Activated naive CD8-positive, alpha-beta T cell treated with anti-CD3 and anti-CD28 coated beads, Interleukin-2, amount 10 ng/mL, durations not matched to agents 7 days and 5 days (primary cell): ENCODE results near the gene BRD3OS. TPM values are rescaled to one million over a fixed set of nuclear protein-coding genes. Genes with fewer than 3 reads are reported as not detected.

Source experiments
- ATAC-seq: fragments of 150-1000 bp; cut with Tn5 transposase; one replicate; pipeline ENCODE4 v1.10.0; 2021; ENCODE audit warnings: low read depth, moderate library complexity
- POLR2A ChIA-PET: fragments of 350-600 bp; sonication (Branson Sonifier 250); formaldehyde crosslinking; loops from one replicate; lab custom pipeline; 2021; ENCODE audit warnings: antibody characterized with exemption; lab: Charles Lee
- DNase-seq: peaks from one replicate; pipeline ENCODE4 v3.0.0; 2021
- H3K27ac Mint-ChIP-seq: one replicate; pipeline ENCODE4 v1.8.0; 2022; ENCODE audit warnings: mild to moderate bottlenecking, mixed read lengths
- H3K27me3 Mint-ChIP-seq: one replicate; pipeline ENCODE4 v1.8.0; 2022; ENCODE audit warnings: mild to moderate bottlenecking, moderate library complexity, mixed read lengths
- H3K36me3 Mint-ChIP-seq: one replicate; pipeline ENCODE4 v1.8.0; 2021; ENCODE audit warnings: mild to moderate bottlenecking, mixed read lengths
- H3K4me1 Mint-ChIP-seq: one replicate; pipeline ENCODE4 v1.8.0; 2021; ENCODE audit warnings: mixed read lengths
- H3K4me3 Mint-ChIP-seq: one replicate; pipeline ENCODE4 v1.8.0; 2022; ENCODE audit warnings: mild to moderate bottlenecking, moderate library complexity, mixed read lengths
- H3K9me3 Mint-ChIP-seq: one replicate; pipeline ENCODE4 v1.8.0; 2021; ENCODE audit warnings: mixed read lengths
- total RNA-seq, 2 experiments: library from RNA; stranded (reverse); gene quantifications; one replicate each; pipeline ENCODE4 v1.2.3, GENCODE V29; 2021

BRD3OS gene
- total RNA-seq, 2 experiments from 2014 or later = 14.2 to 17.0 TPM

- H3K36me3 Mint-ChIP-seq = peaks cover 38% of the 10 kb centered on the region
- H3K27me3 Mint-ChIP-seq = no peaks in the 10 kb centered on the region
- no peak overlapping the region for H3K27ac Mint-ChIP-seq
- DNase-seq (no peak), ATAC-seq (no peak)
- no peak overlapping the region for H3K4me3 Mint-ChIP-seq
- H3K4me1 Mint-ChIP-seq = no peaks in the 10 kb centered on the region
- POLR2A ChIA-PET = no interaction called here
- peaks cover 2% of the 10 kb centered on the region for H3K9me3 Mint-ChIP-seq
Measured at GRCh38 chr9:134039386-134040175, 14.3 kb downstream of the BRD3OS start.

DNA sequence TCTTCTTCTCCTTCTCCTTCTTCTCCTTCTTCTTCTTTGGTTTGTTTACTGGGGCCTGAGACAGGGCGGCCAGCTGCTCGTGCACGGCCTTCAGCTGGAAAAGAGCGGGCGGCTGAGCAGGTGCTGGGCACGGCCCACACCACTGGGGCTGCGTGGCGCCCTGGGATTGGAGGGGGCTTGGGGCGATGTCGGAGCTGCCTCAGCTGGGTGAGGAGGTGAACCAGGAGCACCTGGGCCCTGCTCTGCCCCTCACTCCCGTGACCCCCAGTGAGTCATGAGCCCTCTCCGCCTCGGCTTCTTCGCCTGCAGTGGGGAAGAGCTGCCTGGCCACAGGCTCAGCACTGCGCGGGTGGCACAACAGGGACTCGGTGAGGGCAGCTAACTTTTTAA, 14.9 kb downstream of the BRD3OS start:
- no peak overlapping the region for H3K4me3 Mint-ChIP-seq
- ATAC-seq (no peak), DNase-seq (no peak)
- H3K9me3 Mint-ChIP-seq = peaks cover 2% of the 10 kb centered on the region
- no peak overlapping the region for H3K27ac Mint-ChIP-seq
- H3K27me3 Mint-ChIP-seq = no peaks in the 10 kb centered on the region
- H3K4me1 Mint-ChIP-seq = no peaks in the 10 kb centered on the region
- peaks cover 38% of the 10 kb centered on the region for H3K36me3 Mint-ChIP-seq
- POLR2A ChIA-PET = no interaction called here

DNA sequence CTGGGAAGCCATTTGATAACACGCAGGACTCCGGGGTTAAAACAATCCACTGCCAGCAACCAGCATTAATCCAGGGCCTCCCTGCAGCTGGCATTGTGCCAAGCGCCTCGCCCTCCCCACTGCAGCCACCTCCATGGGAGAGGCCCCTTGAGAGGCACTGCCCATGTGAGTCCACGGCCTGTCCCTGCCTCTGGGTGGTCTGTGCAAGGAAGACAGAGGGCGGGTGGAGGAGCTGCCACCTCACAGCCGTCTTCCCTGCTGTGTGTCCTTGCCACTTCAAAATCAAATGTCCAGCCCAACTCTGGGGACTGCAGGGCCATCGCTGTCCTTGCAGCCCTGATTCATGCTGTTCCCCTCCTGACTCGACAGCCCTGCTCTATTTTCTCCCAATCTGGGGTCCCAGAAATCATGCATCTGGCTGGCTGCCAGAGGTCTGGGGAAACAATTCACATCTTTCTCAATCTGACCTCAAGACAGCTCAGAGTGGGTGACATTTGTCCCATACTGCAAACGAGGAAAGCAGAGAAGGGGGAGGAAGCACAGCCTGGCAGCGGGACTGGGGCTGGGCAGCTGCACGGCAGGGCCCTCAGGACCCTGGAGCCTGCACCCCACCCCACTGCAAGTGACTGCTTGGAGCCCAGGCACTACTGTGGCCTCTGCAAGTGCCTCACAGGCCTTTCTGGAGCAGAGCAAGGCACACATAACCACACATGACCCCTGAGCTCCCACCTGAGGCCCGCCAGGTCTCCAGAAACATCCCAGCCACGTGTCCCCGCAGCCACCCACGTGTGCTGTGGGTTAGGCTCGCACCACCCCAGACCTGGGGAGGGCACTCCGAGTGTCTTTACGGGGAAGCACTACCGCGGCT, 15.7 kb downstream of the BRD3OS start:
- peaks cover 2% of the 10 kb centered on the region for H3K9me3 Mint-ChIP-seq
- H3K4me1 Mint-ChIP-seq = no peaks in the 10 kb centered on the region
- H3K36me3 Mint-ChIP-seq = peaks cover 35% of the 10 kb centered on the region
- no peaks in the 10 kb centered on the region for H3K27me3 Mint-ChIP-seq
- no peak for ATAC-seq
- H3K27ac Mint-ChIP-seq = no peak overlapping the region
- POLR2A ChIA-PET = no interaction called here
- DNase-seq = no peak
- no peak overlapping the region for H3K4me3 Mint-ChIP-seq

DNA sequence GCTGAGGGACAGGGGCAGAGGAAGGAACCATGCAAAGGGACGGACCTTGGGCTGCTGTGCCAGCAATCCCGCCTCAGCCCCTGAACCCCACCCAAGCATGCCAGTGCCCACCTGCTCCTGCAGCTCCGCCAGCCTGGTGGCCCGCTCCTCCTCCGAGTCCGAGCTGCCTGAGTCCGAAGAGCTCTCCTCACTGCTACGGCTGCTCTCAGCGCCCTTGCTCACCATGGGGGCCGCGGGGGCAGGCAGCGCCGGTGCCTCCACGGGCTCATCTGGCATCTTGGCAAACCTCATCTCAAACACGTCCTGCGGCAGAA, 16.3 kb downstream of the BRD3OS start:
- H3K36me3 Mint-ChIP-seq = peaks cover 31% of the 10 kb centered on the region
- H3K4me1 Mint-ChIP-seq = no peaks in the 10 kb centered on the region
- no peak for ATAC-seq
- POLR2A ChIA-PET = no interaction called here
- no peaks in the 10 kb centered on the region for H3K27me3 Mint-ChIP-seq
- no peak for DNase-seq
- H3K4me3 Mint-ChIP-seq = no peak overlapping the region
- no peak overlapping the region for H3K27ac Mint-ChIP-seq
- H3K9me3 Mint-ChIP-seq = peaks cover 2% of the 10 kb centered on the region

GRCh38 chr9:134043531-134043988, 18.3 kb downstream of the BRD3OS start:
- peaks cover 2% of the 10 kb centered on the region for H3K9me3 Mint-ChIP-seq
- H3K27me3 Mint-ChIP-seq = no peaks in the 10 kb centered on the region
- H3K27ac Mint-ChIP-seq = peak overlapping the region; percentile 12
- POLR2A ChIA-PET = no interaction called here
- no peak overlapping the region for H3K4me3 Mint-ChIP-seq
- H3K4me1 Mint-ChIP-seq = no peaks in the 10 kb centered on the region
- peaks cover 18% of the 10 kb centered on the region for H3K36me3 Mint-ChIP-seq
- ATAC-seq = no peak
- no peak for DNase-seq

- Mint-ChIP-seq H3K4me1 (no peaks in the 10 kb centered on the region), H3K9me3 (no peaks in the 10 kb centered on the region), H3K27me3 (no peaks in the 10 kb centered on the region), H3K36me3 (peaks cover 4% of the 10 kb centered on the region), H3K27ac (no peak overlapping the region), H3K4me3 (no peak overlapping the region)
- ATAC-seq (no peak), DNase-seq (no peak)
- POLR2A ChIA-PET = no interaction called here
Measured at GRCh38 chr9:134044944-134045343, 19.7 kb downstream of the BRD3OS start.

DNA sequence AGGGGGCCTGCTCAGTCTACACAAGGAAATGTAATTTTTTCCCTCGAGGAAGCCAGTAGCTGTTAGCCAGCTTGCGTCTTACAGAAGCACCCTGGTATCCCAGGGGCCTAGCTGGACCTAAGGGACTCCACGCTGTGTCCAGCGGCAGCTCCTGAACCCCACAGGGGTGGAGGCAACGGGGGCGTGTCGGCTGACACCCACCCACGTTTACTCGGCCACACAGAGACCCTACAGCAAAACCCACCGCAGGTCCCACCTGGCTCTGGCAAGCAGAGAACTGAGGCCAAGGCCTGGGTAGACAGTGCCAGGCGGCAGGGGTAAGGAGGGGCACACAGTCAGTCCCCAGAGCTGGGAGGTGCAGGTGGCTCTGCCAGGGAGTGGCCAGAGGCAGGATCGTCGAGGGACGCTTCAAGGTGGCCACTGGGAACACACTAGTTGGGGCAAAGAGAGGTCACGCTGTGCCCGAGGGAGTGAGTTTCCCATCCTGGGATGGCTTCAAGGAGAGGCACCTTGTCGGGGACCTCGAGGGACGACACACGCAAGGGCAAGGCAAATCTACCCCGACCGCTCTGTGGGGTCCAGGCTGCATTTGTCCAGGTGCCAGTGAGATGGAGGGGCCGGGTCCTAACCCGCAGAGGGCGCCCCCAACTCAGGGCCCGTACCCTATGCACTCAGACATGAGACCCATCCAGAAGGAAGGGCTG, 20.7 kb downstream of the BRD3OS start:
- H3K27ac Mint-ChIP-seq = no peak overlapping the region

GRCh38 chr9:134046894-134047681, 21.8 kb downstream of the BRD3OS start:
- H3K4me1 Mint-ChIP-seq = no peaks in the 10 kb centered on the region
- H3K4me3 Mint-ChIP-seq = no peak overlapping the region
- no peaks in the 10 kb centered on the region for H3K36me3 Mint-ChIP-seq
- no peak overlapping the region for H3K27ac Mint-ChIP-seq
- DNase-seq (no peak), ATAC-seq (no peak)
- H3K9me3 Mint-ChIP-seq = no peaks in the 10 kb centered on the region
- POLR2A ChIA-PET = no interaction called here
- H3K27me3 Mint-ChIP-seq = no peaks in the 10 kb centered on the region

More for the DNA sequence above, 20.7 kb downstream of the BRD3OS start:
- DNase-seq = no peak
- H3K27me3 Mint-ChIP-seq = no peaks in the 10 kb centered on the region
- H3K9me3 Mint-ChIP-seq = no peaks in the 10 kb centered on the region
- POLR2A ChIA-PET = interaction anchor here (0.5 kb wide), 1 partner anchor 13 kb away, joined by 3 read pairs; no protein-coding TSS in a partner anchor
- H3K36me3 Mint-ChIP-seq = no peaks in the 10 kb centered on the region
- H3K4me3 Mint-ChIP-seq = no peak overlapping the region
- ATAC-seq = no peak
- H3K4me1 Mint-ChIP-seq = no peaks in the 10 kb centered on the region

- no peak for ATAC-seq
- H3K27ac Mint-ChIP-seq = no peak overlapping the region
- POLR2A ChIA-PET = no interaction called here
- no peaks in the 10 kb centered on the region for H3K27me3 Mint-ChIP-seq
- no peak overlapping the region for H3K4me3 Mint-ChIP-seq
- H3K4me1 Mint-ChIP-seq = no peaks in the 10 kb centered on the region
- H3K36me3 Mint-ChIP-seq = no peaks in the 10 kb centered on the region
- no peaks in the 10 kb centered on the region for H3K9me3 Mint-ChIP-seq
- no peak for DNase-seq
Measured at GRCh38 chr9:134047868-134048581, 22.7 kb downstream of the BRD3OS start.

- H3K27me3 Mint-ChIP-seq = no peaks in the 10 kb centered on the region
- H3K9me3 Mint-ChIP-seq = no peaks in the 10 kb centered on the region
- DNase-seq = no peak
- H3K4me1 Mint-ChIP-seq = no peaks in the 10 kb centered on the region
- H3K4me3 Mint-ChIP-seq = no peak overlapping the region
- POLR2A ChIA-PET = no interaction called here
- no peak for ATAC-seq
- no peak overlapping the region for H3K27ac Mint-ChIP-seq
- H3K36me3 Mint-ChIP-seq = no peaks in the 10 kb centered on the region
Measured at GRCh38 chr9:134048582-134048968, 23.3 kb downstream of the BRD3OS start.

GRCh38 chr9:134049236-134049635, 24.0 kb downstream of the BRD3OS start:
- Mint-ChIP-seq H3K4me1 (no peaks in the 10 kb centered on the region), H3K9me3 (no peaks in the 10 kb centered on the region), H3K36me3 (no peaks in the 10 kb centered on the region), H3K4me3 (no peak overlapping the region), H3K27ac (no peak overlapping the region), H3K27me3 (no peaks in the 10 kb centered on the region)
- POLR2A ChIA-PET = no interaction called here
- no peak for DNase-seq
- ATAC-seq = no peak

GRCh38 chr9:134049772-134050588, 24.7 kb downstream of the BRD3OS start:
- ATAC-seq (no peak), DNase-seq (no peak)
- no peaks in the 10 kb centered on the region for H3K9me3 Mint-ChIP-seq
- H3K27me3 Mint-ChIP-seq = no peaks in the 10 kb centered on the region
- POLR2A ChIA-PET = no interaction called here
- no peaks in the 10 kb centered on the region for H3K4me1 Mint-ChIP-seq
- no peak overlapping the region for H3K27ac Mint-ChIP-seq
- no peak overlapping the region for H3K4me3 Mint-ChIP-seq
- no peaks in the 10 kb centered on the region for H3K36me3 Mint-ChIP-seq
